ENCODE data around the gene MAN2B2. TPM values are rescaled to one million over a fixed set of nuclear protein-coding genes. Genes with fewer than 3 reads are reported as not detected.

MAN2B2 gene
- polyA plus RNA-seq, 1 donor (not counting 4 experiments of a cell fraction or from before 2014, with no cell fraction given) = 7.4 TPM

DNA sequence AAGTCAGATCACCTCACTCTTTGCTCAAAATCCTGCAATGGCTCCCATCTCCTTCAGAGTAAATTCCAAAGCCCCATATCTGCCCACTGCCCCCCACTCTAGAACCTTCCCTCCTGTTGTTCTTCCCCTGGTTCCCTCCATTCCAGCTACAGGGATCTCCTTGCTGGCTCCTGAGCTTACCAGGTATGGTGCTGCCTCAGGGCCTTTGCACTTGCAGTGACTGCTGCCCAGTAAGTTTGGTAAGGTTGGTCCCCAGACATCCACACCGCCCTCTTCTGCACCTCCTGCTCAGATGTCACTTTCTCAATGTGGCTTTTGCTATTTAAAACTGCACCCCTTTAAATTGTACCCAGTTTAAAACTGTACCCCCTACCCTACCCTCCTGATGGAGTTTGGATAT, 7.8 kb upstream of the MAN2B2 start:
- dilution Hi-C loops (cut with MboI; ENCODE audit: extremely low pct_ligation_motif_present, low sequenced_read_pairs) = no loop called here
- no peak for DNase-seq (ENCODE audit: low read depth, low spot score)
- H2AFZ ChIP-seq (ENCODE audit: control insufficient read depth, low read length) = no peak overlapping the region
- H3K36me3 ChIP-seq (ENCODE audit: control insufficient read depth in 2 of 2, extremely low read depth in 1 of 2, insufficient read depth in 2 of 2, low read length in 2 of 2) = no peaks in the 10 kb centered on the region
- H3K9me1 ChIP-seq (ENCODE audit: control insufficient read depth, extremely low read depth, insufficient read depth, low read length) = no peaks in the 10 kb centered on the region
- peaks cover 4% of the 10 kb centered on the region for H3K9me3 ChIP-seq (ENCODE audit: control insufficient read depth, low read depth, low read length)
- H4K20me1 ChIP-seq (ENCODE audit: control insufficient read depth, extremely low read depth, insufficient read depth, low read length) = no peaks in the 10 kb centered on the region
- peaks cover 24% of the 10 kb centered on the region for H3K27me3 ChIP-seq (ENCODE audit: control insufficient read depth, extremely low read depth, insufficient read depth, low read length)
- no peak overlapping the region for H3K9ac ChIP-seq (ENCODE audit: control insufficient read depth, extremely low read depth, insufficient read depth, low read length)
- H3K4me2 ChIP-seq (ENCODE audit: control insufficient read depth, extremely low read depth, insufficient read depth, low read depth, low read length) = no peak overlapping the region
- H3K4me1 ChIP-seq (ENCODE audit: control insufficient read depth, extremely low read depth, insufficient read depth, low read length) = peaks cover 22% of the 10 kb centered on the region
- H3K79me2 ChIP-seq (ENCODE audit: control insufficient read depth, insufficient read depth, low read length) = no peaks in the 10 kb centered on the region
- no peak overlapping the region for H3K27ac ChIP-seq (ENCODE audit: control insufficient read depth, insufficient read depth, low read length)
- H3K4me3 ChIP-seq (ENCODE audit: control insufficient read depth in 2 of 3, extremely low read depth in 1 of 3, insufficient read depth in 2 of 3, low read depth in 1 of 3, low read length in 3 of 3) = no peak overlapping the region
- no peak for FAIRE-seq
- TF ChIP-seq EZH2 (IDR thresholded peaks at IDR 0.05; ENCODE audit: low read length) = no peak
- TF ChIP-seq, protein P1, sequence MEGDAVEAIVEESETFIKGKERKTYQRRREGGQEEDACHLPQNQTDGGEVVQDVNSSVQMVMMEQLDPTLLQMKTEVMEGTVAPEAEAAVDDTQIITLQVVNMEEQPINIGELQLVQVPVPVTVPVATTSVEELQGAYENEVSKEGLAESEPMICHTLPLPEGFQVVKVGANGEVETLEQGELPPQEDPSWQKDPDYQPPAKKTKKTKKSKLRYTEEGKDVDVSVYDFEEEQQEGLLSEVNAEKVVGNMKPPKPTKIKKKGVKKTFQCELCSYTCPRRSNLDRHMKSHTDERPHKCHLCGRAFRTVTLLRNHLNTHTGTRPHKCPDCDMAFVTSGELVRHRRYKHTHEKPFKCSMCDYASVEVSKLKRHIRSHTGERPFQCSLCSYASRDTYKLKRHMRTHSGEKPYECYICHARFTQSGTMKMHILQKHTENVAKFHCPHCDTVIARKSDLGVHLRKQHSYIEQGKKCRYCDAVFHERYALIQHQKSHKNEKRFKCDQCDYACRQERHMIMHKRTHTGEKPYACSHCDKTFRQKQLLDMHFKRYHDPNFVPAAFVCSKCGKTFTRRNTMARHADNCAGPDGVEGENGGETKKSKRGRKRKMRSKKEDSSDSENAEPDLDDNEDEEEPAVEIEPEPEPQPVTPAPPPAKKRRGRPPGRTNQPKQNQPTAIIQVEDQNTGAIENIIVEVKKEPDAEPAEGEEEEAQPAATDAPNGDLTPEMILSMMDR (optimal IDR thresholded peaks at IDR 0.05 in 1 of 3, IDR thresholded peaks at IDR 0.05 in 1 of 3, conservative IDR thresholded peaks at IDR 0.05 in 1 of 3; ENCODE audit: extremely low read depth in 1 of 3, insufficient read depth in 2 of 3, low read length in 3 of 3) = no peak

DNA sequence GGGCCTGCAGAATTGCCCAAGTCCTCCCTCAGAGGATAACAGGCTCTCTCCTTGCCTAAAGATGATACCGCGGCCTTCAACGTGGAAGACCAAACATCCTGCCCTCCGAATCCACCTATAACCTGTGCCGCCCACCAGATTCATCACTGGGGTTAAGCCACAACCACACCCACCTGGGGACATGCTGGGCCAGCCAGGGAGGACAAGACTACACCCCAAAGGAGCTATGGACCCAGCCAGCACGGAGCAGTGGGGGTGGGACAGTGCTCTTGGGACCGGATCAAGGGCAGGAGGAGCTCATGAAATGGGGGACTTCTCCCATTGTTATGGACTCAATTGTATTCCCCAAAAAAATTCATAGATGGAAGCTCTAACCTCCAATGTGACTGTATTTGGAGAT, 6.8 kb upstream of the MAN2B2 start:
- no peaks in the 10 kb centered on the region for H4K20me1 ChIP-seq (ENCODE audit: control insufficient read depth, extremely low read depth, insufficient read depth, low read length)
- no peak overlapping the region for H3K27ac ChIP-seq (ENCODE audit: control insufficient read depth, insufficient read depth, low read length)
- H3K9me1 ChIP-seq (ENCODE audit: control insufficient read depth, extremely low read depth, insufficient read depth, low read length) = no peaks in the 10 kb centered on the region

More for the DNA sequence above, 6.8 kb upstream of the MAN2B2 start:
- Histone ChIP-seq H3K4me1 (ENCODE audit: control insufficient read depth, extremely low read depth, insufficient read depth, low read length) (peaks cover 22% of the 10 kb centered on the region), H3K9ac (ENCODE audit: control insufficient read depth, extremely low read depth, insufficient read depth, low read length) (no peak overlapping the region), H3K9me3 (ENCODE audit: control insufficient read depth, low read depth, low read length) (peaks cover 4% of the 10 kb centered on the region), H3K36me3 (ENCODE audit: control insufficient read depth in 2 of 2, extremely low read depth in 1 of 2, insufficient read depth in 2 of 2, low read length in 2 of 2) (no peaks in the 10 kb centered on the region), H2AFZ (ENCODE audit: control insufficient read depth, low read length) (no peak overlapping the region), H3K4me3 (ENCODE audit: control insufficient read depth in 2 of 3, extremely low read depth in 1 of 3, insufficient read depth in 2 of 3, low read depth in 1 of 3, low read length in 3 of 3) (no peak overlapping the region), H3K79me2 (ENCODE audit: control insufficient read depth, insufficient read depth, low read length) (no peaks in the 10 kb centered on the region), H3K4me2 (ENCODE audit: control insufficient read depth, extremely low read depth, insufficient read depth, low read depth, low read length) (no peak overlapping the region), H3K27me3 (ENCODE audit: control insufficient read depth, extremely low read depth, insufficient read depth, low read length) (peaks cover 15% of the 10 kb centered on the region)
- no peak for FAIRE-seq
- no peak for TF ChIP-seq EZH2 (IDR thresholded peaks at IDR 0.05; ENCODE audit: low read length)
- TF ChIP-seq, protein P1 (optimal IDR thresholded peaks at IDR 0.05 in 1 of 3, IDR thresholded peaks at IDR 0.05 in 1 of 3, conservative IDR thresholded peaks at IDR 0.05 in 1 of 3; ENCODE audit: extremely low read depth in 1 of 3, insufficient read depth in 2 of 3, low read length in 3 of 3) = no peak
- dilution Hi-C loops (cut with MboI; ENCODE audit: extremely low pct_ligation_motif_present, low sequenced_read_pairs) = no loop called here
- DNase-seq (ENCODE audit: low read depth, low spot score) = no peak
